Fibroblast of lung (primary cell): ENCODE data around the gene AMOTL1. TPM values are rescaled to one million over a fixed set of nuclear protein-coding genes. Genes with fewer than 3 reads are reported as not detected.

Source experiments
- DNase-seq, 2 donors: peaks; one replicate each; pipeline versions ENCODE4 v3.0.0 to v3.0.0-alpha.2; 2010; ENCODE audit warnings: low read depth in 2 of 2
- H2AFZ ChIP-seq: 2 replicates; pipeline ENCODE4 v1.5.1; 2012; ENCODE audit warnings: low read length, control low read depth, inconsistent platforms
- H3K27ac ChIP-seq: 2 replicates; pipeline ENCODE4 v1.5.1; 2011; ENCODE audit warnings: low read length, control low read depth; ENCODE audit not compliant: insufficient read depth
- H3K27me3 ChIP-seq: 2 replicates; pipeline ENCODE4 v1.5.1; 2011; ENCODE audit warnings: mild to moderate bottlenecking, low read length; ENCODE audit not compliant: control insufficient read depth, insufficient read depth
- H3K36me3 ChIP-seq: 2 replicates; pipeline ENCODE4 v1.5.1; 2011; ENCODE audit warnings: low read length; ENCODE audit not compliant: control insufficient read depth, insufficient read depth
- H3K4me1 ChIP-seq: 2 replicates; pipeline ENCODE4 v1.5.1; 2011; ENCODE audit warnings: low read length; ENCODE audit not compliant: control insufficient read depth, insufficient read depth; ENCODE audit errors: extremely low read depth
- H3K4me2 ChIP-seq: 2 replicates; pipeline ENCODE4 v1.5.1; 2011; ENCODE audit warnings: low read length, control low read depth; ENCODE audit not compliant: insufficient read depth; ENCODE audit errors: extremely low read depth
- H3K4me3 ChIP-seq, 4 experiments: fragments of 200-600 bp in 1 of 4; sonication (generic) in 1 of 4; replicated peaks in 1 of 4; 2 replicates each; pipeline ENCODE4 v1.5.1; 2011 to 2016; ENCODE audit warnings: low read length in 4 of 4, low read depth in 3 of 4, mild to moderate bottlenecking in 3 of 4, control low read depth in 2 of 4, inconsistent platforms in 1 of 4, mixed read lengths in 1 of 4; ENCODE audit not compliant: insufficient read depth in 1 of 4; ENCODE audit errors: control extremely low read depth in 1 of 4
- H3K79me2 ChIP-seq: 2 replicates; pipeline ENCODE4 v1.5.1; 2012; ENCODE audit warnings: mild to moderate bottlenecking, low read length, inconsistent platforms; ENCODE audit not compliant: control insufficient read depth, insufficient read depth
- H3K9ac ChIP-seq: 2 replicates; pipeline ENCODE4 v1.5.1; 2011; ENCODE audit warnings: mild to moderate bottlenecking, low read length, control low read depth; ENCODE audit not compliant: insufficient read depth
- H3K9me3 ChIP-seq: 2 replicates; pipeline ENCODE4 v1.5.1; 2012; ENCODE audit warnings: low read depth, low read length; ENCODE audit not compliant: control insufficient read depth, insufficient read depth
- H4K20me1 ChIP-seq: 2 replicates; pipeline ENCODE4 v1.5.1; 2011; ENCODE audit warnings: low read length; ENCODE audit not compliant: control insufficient read depth, insufficient read depth; ENCODE audit errors: extremely low read depth
- EZH2 ChIP-seq: IDR thresholded peaks from 2 replicates; pipeline ENCODE4 v1.5.1; 2012; ENCODE audit warnings: low read length, control low read depth, mild to moderate bottlenecking; ENCODE audit errors: missing control alignments
- polyA plus RNA-seq, 2 donors: library from polyadenylated mRNA; depleted of rRNA in 1 of 2; stranded (reverse) in 1 of 2; unstranded in 1 of 2; fragments of >200 nt; gene quantifications; 2 replicates each; pipeline ENCODE4 v1.2.1, GENCODE V29; 2011 to 2012; ENCODE audit warnings: missing spikeins in 1 of 2
- total RNA-seq: library from RNA; depleted of rRNA; stranded (reverse); fragments of >200 nt; gene quantifications from 2 replicates; pipeline ENCODE4 v1.2.1, GENCODE V29; 2014
- TF ChIP-seq, protein P1 (sequence below), 2 donors: IDR thresholded peaks in 1 of 2; conservative IDR thresholded peaks in 1 of 2; 1 replicate in 1 of 2; 2 replicates in 1 of 2; pipeline ENCODE4 v1.5.1; 2011 to 2012; ENCODE audit warnings: low read length in 2 of 2, control low read depth in 1 of 2, inconsistent platforms in 1 of 2, low read depth in 1 of 2, mild to moderate bottlenecking in 1 of 2

Gene AMOTL1
- total and polyA plus RNA-seq, 2 donors (not counting 1 experiment from before 2014, with no cell fraction given), result 38.0 to 63.7 TPM

DNA sequence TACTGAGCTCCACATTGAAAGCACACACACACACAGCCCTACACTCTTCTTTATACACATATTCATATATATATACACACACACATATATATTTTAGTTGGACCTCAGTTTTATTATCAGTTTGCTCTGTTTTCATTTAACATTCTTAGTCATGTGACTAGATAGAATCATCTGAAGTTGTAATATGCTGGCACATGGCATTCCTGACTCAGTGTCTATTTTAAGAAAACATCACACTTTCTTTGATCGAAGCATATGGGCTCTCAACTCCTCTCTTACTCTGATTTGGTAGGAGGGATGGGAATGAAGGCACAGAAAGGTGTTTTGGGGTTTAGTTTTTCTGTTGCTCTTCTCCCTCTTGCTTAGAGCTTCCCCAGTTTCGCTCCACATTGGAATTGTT lies 24.8 kb downstream of the AMOTL1 start:
- H3K27ac ChIP-seq, result peak overlapping the region; percentile 89
- H3K27me3 ChIP-seq, result no peaks in the 10 kb centered on the region
- no peaks in the 10 kb centered on the region for H3K36me3 ChIP-seq
- DNase-seq, result peak; percentile 43 to 55
- H2AFZ ChIP-seq, result no peak overlapping the region
- H3K4me1 ChIP-seq, result peaks cover 41% of the 10 kb centered on the region
- no peaks in the 10 kb centered on the region for H3K9me3 ChIP-seq
- peaks cover 60% of the 10 kb centered on the region for H3K79me2 ChIP-seq
- H3K4me3 ChIP-seq, result no peak overlapping the region
- no peaks in the 10 kb centered on the region for H4K20me1 ChIP-seq
- H3K4me2 ChIP-seq, result peak overlapping the region; percentile 87
- H3K9ac ChIP-seq, result no peak overlapping the region
- TF ChIP-seq EZH2, result no peak
- TF ChIP-seq, protein P1, sequence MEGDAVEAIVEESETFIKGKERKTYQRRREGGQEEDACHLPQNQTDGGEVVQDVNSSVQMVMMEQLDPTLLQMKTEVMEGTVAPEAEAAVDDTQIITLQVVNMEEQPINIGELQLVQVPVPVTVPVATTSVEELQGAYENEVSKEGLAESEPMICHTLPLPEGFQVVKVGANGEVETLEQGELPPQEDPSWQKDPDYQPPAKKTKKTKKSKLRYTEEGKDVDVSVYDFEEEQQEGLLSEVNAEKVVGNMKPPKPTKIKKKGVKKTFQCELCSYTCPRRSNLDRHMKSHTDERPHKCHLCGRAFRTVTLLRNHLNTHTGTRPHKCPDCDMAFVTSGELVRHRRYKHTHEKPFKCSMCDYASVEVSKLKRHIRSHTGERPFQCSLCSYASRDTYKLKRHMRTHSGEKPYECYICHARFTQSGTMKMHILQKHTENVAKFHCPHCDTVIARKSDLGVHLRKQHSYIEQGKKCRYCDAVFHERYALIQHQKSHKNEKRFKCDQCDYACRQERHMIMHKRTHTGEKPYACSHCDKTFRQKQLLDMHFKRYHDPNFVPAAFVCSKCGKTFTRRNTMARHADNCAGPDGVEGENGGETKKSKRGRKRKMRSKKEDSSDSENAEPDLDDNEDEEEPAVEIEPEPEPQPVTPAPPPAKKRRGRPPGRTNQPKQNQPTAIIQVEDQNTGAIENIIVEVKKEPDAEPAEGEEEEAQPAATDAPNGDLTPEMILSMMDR (conservative IDR thresholded peaks at IDR 0.05 in 1 of 2, IDR thresholded peaks at IDR 0.05 in 1 of 2; ENCODE audit: low read depth in 1 of 2, low read length in 2 of 2), result no peak

DNA sequence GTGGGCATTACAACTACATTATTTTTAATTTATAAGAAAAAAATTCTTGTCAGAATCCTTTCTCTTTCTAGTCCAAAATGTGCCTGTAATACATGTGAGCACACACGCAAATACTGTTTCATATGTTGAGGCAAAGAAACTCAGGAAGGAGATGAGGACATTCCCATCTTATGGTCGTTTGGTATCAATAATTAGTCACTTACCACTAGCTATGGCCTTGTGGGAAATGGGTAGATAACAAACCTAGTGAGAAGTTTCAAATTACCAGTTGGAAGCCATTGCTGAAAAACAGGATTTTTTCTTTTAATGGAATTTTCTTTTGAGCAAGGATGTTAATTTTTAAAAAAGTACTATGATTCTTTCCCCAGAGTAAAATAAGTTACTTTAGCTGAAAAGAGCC lies 25.7 kb downstream of the AMOTL1 start:
- DNase-seq, result peak; percentile 62 to 90
- H3K27me3 ChIP-seq, result no peaks in the 10 kb centered on the region

DNA sequence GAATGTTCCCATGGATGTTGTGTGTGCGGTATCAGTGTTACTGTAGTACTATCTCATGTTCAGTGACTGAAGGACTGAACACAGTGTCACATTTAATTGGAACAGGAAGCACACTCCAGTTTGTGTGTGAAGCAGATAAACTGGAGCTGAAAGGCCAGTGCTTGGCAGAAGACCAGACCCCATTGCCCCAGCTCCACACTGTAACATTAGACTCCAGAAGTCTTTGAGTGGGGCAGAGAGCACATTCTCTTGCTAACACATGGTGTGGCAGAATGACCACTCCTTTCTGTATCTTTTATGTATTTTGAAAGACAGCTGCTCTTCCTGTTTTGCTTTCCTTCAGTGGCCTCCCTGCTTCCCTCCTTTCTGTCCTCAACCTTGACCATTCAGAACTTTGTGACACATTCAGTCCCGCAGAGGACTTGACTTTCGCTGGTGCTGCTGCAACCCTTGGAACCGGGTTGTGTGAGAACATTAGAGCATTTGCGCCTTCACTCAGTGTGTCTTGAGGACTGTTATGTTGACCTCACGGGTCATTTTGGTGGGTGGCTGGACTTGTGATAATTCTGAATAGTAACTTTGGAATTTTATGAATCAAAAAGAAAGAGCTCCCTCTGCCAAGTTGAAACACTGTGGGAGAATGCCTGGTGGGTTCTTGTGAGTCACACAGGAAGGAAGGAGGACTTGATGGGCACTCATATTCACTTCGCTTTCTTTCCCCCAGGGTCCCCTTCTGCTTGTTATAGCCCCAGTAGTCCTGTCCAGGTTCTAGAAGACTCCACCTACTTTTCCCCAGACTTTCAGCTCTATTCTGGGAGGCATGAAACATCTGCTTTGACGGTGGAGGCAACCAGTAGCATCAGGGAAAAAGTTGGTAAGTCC lies 26.4 kb downstream of the AMOTL1 start:
- H4K20me1 ChIP-seq, result no peaks in the 10 kb centered on the region
- peak overlapping the region; percentile 87 for H3K4me2 ChIP-seq
- H3K4me1 ChIP-seq, result peaks cover 34% of the 10 kb centered on the region
- H2AFZ ChIP-seq, result no peak overlapping the region
- H3K79me2 ChIP-seq, result peaks cover 63% of the 10 kb centered on the region
- no peak for TF ChIP-seq EZH2
- TF ChIP-seq, protein P1 (conservative IDR thresholded peaks at IDR 0.05 in 1 of 2, IDR thresholded peaks at IDR 0.05 in 1 of 2; ENCODE audit: low read depth in 1 of 2, low read length in 2 of 2), result no peak
- peak overlapping the region; percentile 63 for H3K9ac ChIP-seq
- H3K27me3 ChIP-seq, result no peaks in the 10 kb centered on the region
- no peaks in the 10 kb centered on the region for H3K9me3 ChIP-seq
- peaks cover 4% of the 10 kb centered on the region for H3K36me3 ChIP-seq
- H3K27ac ChIP-seq, result peak overlapping the region; percentile 89
- peak overlapping the region; percentile 22 to 48 (median 30) for H3K4me3 ChIP-seq
- DNase-seq, result peak; percentile 93 to 99

More for the DNA sequence above, 25.7 kb downstream of the AMOTL1 start:
- H3K4me3 ChIP-seq, result peak overlapping the region in 2 of 4 experiments; percentile 18 to 29
- H3K4me2 ChIP-seq, result peak overlapping the region; percentile 87
- peaks cover 36% of the 10 kb centered on the region for H3K4me1 ChIP-seq
- H3K27ac ChIP-seq, result peak overlapping the region; percentile 89
- no peaks in the 10 kb centered on the region for H3K9me3 ChIP-seq
- no peak overlapping the region for H2AFZ ChIP-seq
- peak overlapping the region; percentile 63 for H3K9ac ChIP-seq
- no peaks in the 10 kb centered on the region for H4K20me1 ChIP-seq
- no peak for TF ChIP-seq EZH2
- TF ChIP-seq, protein P1 (conservative IDR thresholded peaks at IDR 0.05 in 1 of 2, IDR thresholded peaks at IDR 0.05 in 1 of 2; ENCODE audit: low read depth in 1 of 2, low read length in 2 of 2), result no peak
- no peaks in the 10 kb centered on the region for H3K36me3 ChIP-seq
- peaks cover 62% of the 10 kb centered on the region for H3K79me2 ChIP-seq
